Keratinocyte (primary cell): ENCODE data around the gene HERC5. TPM values are rescaled to one million over a fixed set of nuclear protein-coding genes. Genes with fewer than 3 reads are reported as not detected.

Experiments
- DNase-seq: peaks from one replicate; pipeline ENCODE4 v3.0.0-alpha.2; 2011; ENCODE audit warnings: low read depth, missing footprints, low spot score
- FAIRE-seq: peaks from 2 replicates; lab custom pipeline; 2011; peaks lifted over from hg19 to GRCh38; lab: Jason Lieb, UNC
- H2AFZ ChIP-seq: 2 replicates; pipeline ENCODE4 v1.6.0; 2012; ENCODE audit warnings: low read length, control low read depth, inconsistent platforms; ENCODE audit not compliant: control insufficient read depth
- H3K27ac ChIP-seq: 2 replicates; pipeline ENCODE4 v1.5.1; 2011; ENCODE audit warnings: low read length; ENCODE audit not compliant: control insufficient read depth, insufficient read depth
- H3K27me3 ChIP-seq: 3 replicates; pipeline ENCODE4 v1.6.0; 2011; ENCODE audit warnings: low read length; ENCODE audit not compliant: control insufficient read depth, insufficient read depth; ENCODE audit errors: extremely low read depth
- H3K36me3 ChIP-seq, 2 experiments: 2 replicates in 1 of 2; 3 replicates in 1 of 2; pipeline ENCODE4 v1.5.1; 2011; ENCODE audit warnings: low read length in 2 of 2, mild to moderate bottlenecking in 1 of 2; ENCODE audit not compliant: control insufficient read depth in 2 of 2, insufficient read depth in 2 of 2; ENCODE audit errors: extremely low read depth in 1 of 2
- H3K4me1 ChIP-seq: 3 replicates; pipeline ENCODE4 v1.5.1; 2011; ENCODE audit warnings: low read length; ENCODE audit not compliant: control insufficient read depth, insufficient read depth; ENCODE audit errors: extremely low read depth
- H3K4me2 ChIP-seq: 3 replicates; pipeline ENCODE4 v1.6.0; 2011; ENCODE audit warnings: low read depth, low read length; ENCODE audit not compliant: control insufficient read depth, insufficient read depth; ENCODE audit errors: extremely low read depth
- H3K4me3 ChIP-seq, 3 experiments: fragments of 200-600 bp in 1 of 3; sonication (generic) in 1 of 3; 2 replicates in 2 of 3; 3 replicates in 1 of 3; pipeline ENCODE4 v1.5.1; 2011 to 2016; ENCODE audit warnings: low read length in 3 of 3, mild to moderate bottlenecking in 3 of 3, control low read depth in 2 of 3, inconsistent platforms in 1 of 3, low read depth in 1 of 3, mixed read lengths in 1 of 3, mixed run types in 1 of 3, moderate library complexity in 1 of 3; ENCODE audit not compliant: control insufficient read depth in 2 of 3, insufficient read depth in 2 of 3; ENCODE audit errors: extremely low read depth in 1 of 3
- H3K79me2 ChIP-seq: 2 replicates; pipeline ENCODE4 v1.6.0; 2012; ENCODE audit warnings: low read length; ENCODE audit not compliant: control insufficient read depth, insufficient read depth
- H3K9ac ChIP-seq: 3 replicates; pipeline ENCODE4 v1.6.0; 2011; ENCODE audit warnings: low read length; ENCODE audit not compliant: control insufficient read depth, insufficient read depth; ENCODE audit errors: extremely low read depth
- H3K9me1 ChIP-seq: 3 replicates; pipeline ENCODE4 v1.6.0; 2011; ENCODE audit warnings: low read length; ENCODE audit not compliant: control insufficient read depth, insufficient read depth; ENCODE audit errors: extremely low read depth
- H3K9me3 ChIP-seq: 2 replicates; pipeline ENCODE4 v1.5.1; 2012; ENCODE audit warnings: low read depth, low read length; ENCODE audit not compliant: control insufficient read depth
- H4K20me1 ChIP-seq: 3 replicates; pipeline ENCODE4 v1.6.0; 2011; ENCODE audit warnings: low read length; ENCODE audit not compliant: control insufficient read depth, insufficient read depth; ENCODE audit errors: extremely low read depth
- CTCF ChIP-seq, 3 experiments: IDR thresholded peaks in 1 of 3; conservative IDR thresholded peaks in 1 of 3; optimal IDR thresholded peaks in 1 of 3; 2 replicates in 2 of 3; 3 replicates in 1 of 3; pipeline versions ENCODE3 to v1.5.1; 2011; ENCODE audit warnings: low read length in 3 of 3, mild to moderate bottlenecking in 3 of 3, moderate library complexity in 2 of 3, control low read depth in 1 of 3, inconsistent platforms in 1 of 3; ENCODE audit not compliant: insufficient read depth in 2 of 3; ENCODE audit errors: extremely low read depth in 1 of 3
- EZH2 ChIP-seq: IDR thresholded peaks from one replicate; pipeline ENCODE4 v1.6.1; 2012; ENCODE audit warnings: inconsistent platforms, mild to moderate bottlenecking, low read length, moderate library complexity
- dilution Hi-C: fragments of 300-500 bp; cut with MboI; formaldehyde crosslinking; loops from one replicate; pipeline ENCODE4 v1.7.0; 2020; ENCODE audit warnings: low sequenced_read_pairs; ENCODE audit not compliant: extremely low pct_ligation_motif_present
- polyA plus RNA-seq, 5 experiments: library from polyadenylated mRNA; depleted of rRNA in 3 of 5; stranded (reverse) in 3 of 5; stranded (forward) in 1 of 5; unstranded in 1 of 5; fragments of >200 nt; gene quantifications; 1 replicate in 1 of 5; 2 replicates in 3 of 5; 3 replicates in 1 of 5; pipeline versions ENCODE4 v1.2.1 to v1.2.3, GENCODE V29; 2011 to 2012; ENCODE audit warnings: missing spikeins in 2 of 5, low read depth in 1 of 5, low replicate concordance in 1 of 5

HERC5 gene
- polyA plus RNA-seq, 1 donor (not counting 4 experiments of a cell fraction or from before 2014, with no cell fraction given): 3.4 TPM

DNA sequence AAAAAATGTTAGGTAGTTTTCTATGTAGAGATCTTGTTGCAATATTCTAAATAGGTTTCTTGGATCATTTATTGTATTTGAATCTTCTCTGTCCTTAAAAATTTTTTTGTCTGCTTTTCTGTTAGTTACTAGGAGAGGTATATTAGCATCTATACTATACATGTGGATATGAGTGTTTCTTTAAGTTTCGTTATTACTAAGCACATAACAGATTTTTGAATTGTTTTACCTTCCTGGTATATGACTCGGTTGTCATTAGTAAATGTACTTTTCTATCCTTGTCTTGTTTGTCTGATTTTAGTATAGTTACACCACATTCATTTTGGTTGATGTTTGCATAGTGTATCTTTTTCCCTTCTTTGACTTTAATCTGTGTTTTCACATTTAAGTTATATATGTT, 46.4 kb downstream of the HERC5 start:
- no peaks in the 10 kb centered on the region for H3K9me1 ChIP-seq
- H3K4me3 ChIP-seq: no peak overlapping the region
- dilution Hi-C loops: loop anchor here (25.0 kb wide), 1 partner anchor 266 kb away; no protein-coding TSS in a partner anchor
- DNase-seq: no peak
- H3K4me1 ChIP-seq: no peaks in the 10 kb centered on the region
- no peak for FAIRE-seq
- H3K9me3 ChIP-seq: no peaks in the 10 kb centered on the region
- no peak overlapping the region for H3K27ac ChIP-seq
- H3K27me3 ChIP-seq: no peaks in the 10 kb centered on the region
- H2AFZ ChIP-seq: no peak overlapping the region
- no peaks in the 10 kb centered on the region for H4K20me1 ChIP-seq
- no peak overlapping the region for H3K4me2 ChIP-seq
- no peak overlapping the region for H3K9ac ChIP-seq
- TF ChIP-seq EZH2: no peak
- TF ChIP-seq CTCF (optimal IDR thresholded peaks at IDR 0.05 in 1 of 3, IDR thresholded peaks at IDR 0.05 in 1 of 3, conservative IDR thresholded peaks at IDR 0.05 in 1 of 3; ENCODE audit: extremely low read depth in 1 of 3, insufficient read depth in 2 of 3, low read length in 3 of 3): no peak
- peaks cover 0 to 1% of the 10 kb centered on the region in 2 experiments for H3K36me3 ChIP-seq
- no peaks in the 10 kb centered on the region for H3K79me2 ChIP-seq

GRCh38 chr4:88511236-88511635, 54.3 kb downstream of the HERC5 start:
- Histone ChIP-seq H4K20me1 (no peaks in the 10 kb centered on the region), H3K4me1 (no peaks in the 10 kb centered on the region), H3K27ac (no peak overlapping the region), H3K9ac (no peak overlapping the region), H2AFZ (no peak overlapping the region), H3K27me3 (no peaks in the 10 kb centered on the region), H3K36me3 (no peaks in the 10 kb centered on the region), H3K4me3 (no peak overlapping the region), H3K79me2 (no peaks in the 10 kb centered on the region), H3K9me3 (no peaks in the 10 kb centered on the region), H3K9me1 (no peaks in the 10 kb centered on the region), H3K4me2 (no peak overlapping the region)
- no peak for TF ChIP-seq CTCF (optimal IDR thresholded peaks at IDR 0.05 in 1 of 3, IDR thresholded peaks at IDR 0.05 in 1 of 3, conservative IDR thresholded peaks at IDR 0.05 in 1 of 3; ENCODE audit: extremely low read depth in 1 of 3, insufficient read depth in 2 of 3, low read length in 3 of 3)
- no peak for TF ChIP-seq EZH2
- dilution Hi-C loops: loop anchor here (25.0 kb wide), 1 partner anchor 274 kb away; no protein-coding TSS in a partner anchor
- FAIRE-seq (no peak), DNase-seq (no peak)
